HL-60 (cell line): ENCODE results near the gene ABCC4.

ENCODE experiments used
- DNase-seq, 2 experiments: peaks; one replicate each; pipeline ENCODE4 v3.0.0-alpha.2; 2010 to 2020; ENCODE audit warnings: low read depth in 1 of 2, low spot score in 1 of 2
- H3K27ac ChIP-seq: fragments of 250-450 bp; sonication (Bioruptor Pico); replicated peaks from 2 replicates; pipeline ENCODE4 v1.5.1; 2020; ENCODE audit warnings: mild to moderate bottlenecking, moderate library complexity
- H3K27me3 ChIP-seq: fragments of 250-450 bp; sonication (Bioruptor Pico); 2 replicates; pipeline ENCODE4 v1.5.1; 2021; ENCODE audit warnings: mild to moderate bottlenecking, moderate library complexity; ENCODE audit not compliant: insufficient read depth, poor library complexity, severe bottlenecking
- H3K4me3 ChIP-seq: replicated peaks from 2 replicates; pipeline ENCODE4 v1.5.1; 2011; ENCODE audit warnings: mild to moderate bottlenecking, control low read depth, low read length; ENCODE audit not compliant: insufficient read depth
- CTCF ChIP-seq: IDR thresholded peaks from one replicate; pipeline ENCODE4 v1.5.1; 2011; ENCODE audit warnings: low read length, control low read depth, inconsistent platforms; ENCODE audit not compliant: insufficient read depth
- GABPA ChIP-seq: IDR thresholded peaks from 2 replicates; pipeline ENCODE4 v1.6.1; 2012; ENCODE audit warnings: low read depth
- POLR2AphosphoS5 ChIP-seq: IDR thresholded peaks from 2 replicates; pipeline ENCODE4 v1.6.1; 2012; ENCODE audit warnings: low read depth
- SPI1 ChIP-seq: IDR thresholded peaks from 2 replicates; pipeline ENCODE4 v1.6.1; 2012; ENCODE audit warnings: low read depth, mild to moderate bottlenecking, borderline replicate concordance
- TF ChIP-seq, protein P1 (sequence below): IDR thresholded peaks from 2 replicates; pipeline ENCODE4 v1.6.1; 2012; ENCODE audit warnings: low read depth; ENCODE audit not compliant: insufficient replicate concordance

ABCC4 gene

DNA sequence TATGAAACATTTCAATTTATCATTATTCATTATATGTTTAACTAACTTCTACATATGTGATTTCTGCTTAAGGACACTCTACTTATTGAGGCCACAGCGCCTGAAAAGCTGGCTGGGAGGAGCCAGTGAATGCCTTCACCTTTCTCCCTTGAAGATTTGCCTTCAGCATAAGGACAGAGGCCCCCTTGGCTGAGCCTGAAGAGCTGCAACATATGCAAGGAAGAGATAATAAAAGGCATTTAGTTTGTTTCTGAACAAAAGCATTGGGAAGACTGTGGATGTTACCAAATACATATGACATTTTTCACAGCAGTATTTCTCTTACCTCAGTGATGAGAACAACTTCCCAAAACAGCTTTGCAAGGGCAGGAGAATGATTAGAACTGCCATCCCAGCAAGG lies 92.1 kb downstream of the ABCC4 start:
- H3K27ac ChIP-seq, result no peak overlapping the region
- H3K27me3 ChIP-seq, result no peaks in the 10 kb centered on the region
- no peak for DNase-seq
- H3K4me3 ChIP-seq, result no peak overlapping the region
- no peak for TF ChIP-seq SPI1
- TF ChIP-seq CTCF, result no peak
- TF ChIP-seq GABPA, result no peak
- TF ChIP-seq, protein P1, sequence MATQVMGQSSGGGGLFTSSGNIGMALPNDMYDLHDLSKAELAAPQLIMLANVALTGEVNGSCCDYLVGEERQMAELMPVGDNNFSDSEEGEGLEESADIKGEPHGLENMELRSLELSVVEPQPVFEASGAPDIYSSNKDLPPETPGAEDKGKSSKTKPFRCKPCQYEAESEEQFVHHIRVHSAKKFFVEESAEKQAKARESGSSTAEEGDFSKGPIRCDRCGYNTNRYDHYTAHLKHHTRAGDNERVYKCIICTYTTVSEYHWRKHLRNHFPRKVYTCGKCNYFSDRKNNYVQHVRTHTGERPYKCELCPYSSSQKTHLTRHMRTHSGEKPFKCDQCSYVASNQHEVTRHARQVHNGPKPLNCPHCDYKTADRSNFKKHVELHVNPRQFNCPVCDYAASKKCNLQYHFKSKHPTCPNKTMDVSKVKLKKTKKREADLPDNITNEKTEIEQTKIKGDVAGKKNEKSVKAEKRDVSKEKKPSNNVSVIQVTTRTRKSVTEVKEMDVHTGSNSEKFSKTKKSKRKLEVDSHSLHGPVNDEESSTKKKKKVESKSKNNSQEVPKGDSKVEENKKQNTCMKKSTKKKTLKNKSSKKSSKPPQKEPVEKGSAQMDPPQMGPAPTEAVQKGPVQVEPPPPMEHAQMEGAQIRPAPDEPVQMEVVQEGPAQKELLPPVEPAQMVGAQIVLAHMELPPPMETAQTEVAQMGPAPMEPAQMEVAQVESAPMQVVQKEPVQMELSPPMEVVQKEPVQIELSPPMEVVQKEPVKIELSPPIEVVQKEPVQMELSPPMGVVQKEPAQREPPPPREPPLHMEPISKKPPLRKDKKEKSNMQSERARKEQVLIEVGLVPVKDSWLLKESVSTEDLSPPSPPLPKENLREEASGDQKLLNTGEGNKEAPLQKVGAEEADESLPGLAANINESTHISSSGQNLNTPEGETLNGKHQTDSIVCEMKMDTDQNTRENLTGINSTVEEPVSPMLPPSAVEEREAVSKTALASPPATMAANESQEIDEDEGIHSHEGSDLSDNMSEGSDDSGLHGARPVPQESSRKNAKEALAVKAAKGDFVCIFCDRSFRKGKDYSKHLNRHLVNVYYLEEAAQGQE, result no peak
- TF ChIP-seq POLR2AphosphoS5, result no peak

- no peak overlapping the region for H3K27ac ChIP-seq
- DNase-seq, result no peak
- H3K27me3 ChIP-seq, result no peaks in the 10 kb centered on the region
- TF ChIP-seq GABPA, result no peak
- TF ChIP-seq, protein P1, result no peak
- TF ChIP-seq SPI1, result no peak
- TF ChIP-seq CTCF, result no peak
- no peak for TF ChIP-seq POLR2AphosphoS5
- H3K4me3 ChIP-seq, result no peak overlapping the region
These were observed 93.4 kb downstream of the ABCC4 start for GRCh38 chr13:95207769-95208366.

DNA sequence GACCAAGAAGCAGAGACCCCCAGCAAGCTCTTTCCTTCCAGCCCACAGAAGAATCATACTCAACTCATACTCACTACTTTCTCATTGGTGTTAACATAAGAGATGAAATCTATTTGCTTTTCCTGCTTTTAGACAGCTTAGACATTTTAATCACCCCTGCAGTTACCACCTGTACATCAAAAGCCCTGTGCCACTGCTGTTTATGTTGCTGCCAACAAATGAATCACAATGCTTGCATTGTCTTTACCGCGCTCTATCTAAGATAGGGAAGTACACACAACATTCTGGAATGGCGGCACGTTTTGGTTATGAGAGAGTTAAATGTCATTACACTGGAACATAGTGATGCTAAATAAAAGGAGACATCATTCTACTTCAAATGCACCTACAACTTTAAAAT lies 95.1 kb downstream of the ABCC4 start:
- no peak for DNase-seq
- no peak overlapping the region for H3K27ac ChIP-seq

More for the DNA sequence above, 95.1 kb downstream of the ABCC4 start:
- no peaks in the 10 kb centered on the region for H3K27me3 ChIP-seq
- H3K4me3 ChIP-seq, result no peak overlapping the region
- TF ChIP-seq, protein P1, result no peak
- TF ChIP-seq CTCF, result no peak
- no peak for TF ChIP-seq SPI1
- TF ChIP-seq GABPA, result no peak
- TF ChIP-seq POLR2AphosphoS5, result no peak
